ENCODE data around the gene UST.

DNA sequence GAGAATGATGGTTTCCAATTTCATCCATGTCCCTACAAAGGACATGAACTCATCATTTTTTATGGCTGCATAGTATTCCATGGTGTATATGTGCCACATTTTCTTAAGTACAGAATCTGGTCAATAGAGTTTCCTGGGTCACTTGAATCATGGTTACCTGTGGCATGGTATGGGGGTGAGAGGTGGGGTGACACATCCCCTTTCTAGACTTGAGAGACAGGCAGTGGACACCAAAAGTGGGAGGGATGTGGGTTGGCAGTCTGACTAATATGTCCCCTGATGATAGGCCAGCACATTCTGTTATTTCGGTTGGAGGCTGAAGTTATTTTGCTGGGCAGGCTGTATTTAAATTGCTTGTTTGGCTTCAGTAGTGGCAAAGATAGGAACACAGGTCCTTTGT, 78.1 kb downstream of the UST start:
- TF ChIP-seq POLR2A (IDR thresholded peaks at IDR 0.05; ENCODE audit: low read length) = no peak
- TF ChIP-seq GATA1 (IDR thresholded peaks at IDR 0.05; ENCODE audit: low read depth, low read length) = no peak

All from erythroblast (primary cell).